Lower leg skin (tissue), 4 donors: ENCODE data around the gene METTL8. TPM values are rescaled to one million over a fixed set of nuclear protein-coding genes. Genes with fewer than 3 reads are reported as not detected.

ENCODE experiments used
- DNase-seq, 2 donors: peaks; one replicate each; pipeline ENCODE4 v3.0.0-alpha.2; 2019; ENCODE audit warnings: low spot score in 2 of 2
- H3K4me3 ChIP-seq: fragments of 200-600 bp; sonication (generic); 2 replicates; pipeline ENCODE4 v1.5.1; 2017; ENCODE audit warnings: mild to moderate bottlenecking, low read depth; ENCODE audit not compliant: poor library complexity, severe bottlenecking
- POLR2A ChIP-seq, 2 donors: fragments of 450-650 bp; IDR thresholded peaks; one replicate each; pipeline ENCODE4 v1.6.1; 2016 to 2017; ENCODE audit warnings: antibody characterized with exemption in 2 of 2, mild to moderate bottlenecking in 1 of 2, moderate library complexity in 1 of 2
- WGBS, 2 donors: methylation state at CpG; one replicate each; pipeline ENCODE4 v1.1.5; 2018; 5-methylcytosine and 5-hydroxymethylcytosine counted together
- intact Hi-C: fragments of 100-400 bp; cut with DNase I; formaldehyde crosslinking; loops from one replicate; pipeline ENCODE4 v1.15.0; 2023; ENCODE audit warnings: low total_unique reads
- total RNA-seq, 4 donors: library from RNA; depleted of rRNA; stranded (reverse); fragments of >200 nt; gene quantifications; one replicate each; pipeline ENCODE4 v1.1.0, GENCODE V29; 2016
- TF ChIP-seq, protein P1 (sequence below), 3 donors: fragments of 450-650 bp; IDR thresholded peaks; one replicate each; pipeline ENCODE4 v1.5.1; 2016; ENCODE audit warnings: antibody characterized with exemption in 3 of 3, mild to moderate bottlenecking in 3 of 3, moderate library complexity in 2 of 3

Gene METTL8
- total RNA-seq, 4 donors from 2014 or later: 22.5 to 34.9 (median 25.9) TPM

- intact Hi-C loops: no loop called here
- DNase-seq: no peak
- TF ChIP-seq POLR2A (IDR thresholded peaks at IDR 0.05): no peak
- TF ChIP-seq, protein P1, sequence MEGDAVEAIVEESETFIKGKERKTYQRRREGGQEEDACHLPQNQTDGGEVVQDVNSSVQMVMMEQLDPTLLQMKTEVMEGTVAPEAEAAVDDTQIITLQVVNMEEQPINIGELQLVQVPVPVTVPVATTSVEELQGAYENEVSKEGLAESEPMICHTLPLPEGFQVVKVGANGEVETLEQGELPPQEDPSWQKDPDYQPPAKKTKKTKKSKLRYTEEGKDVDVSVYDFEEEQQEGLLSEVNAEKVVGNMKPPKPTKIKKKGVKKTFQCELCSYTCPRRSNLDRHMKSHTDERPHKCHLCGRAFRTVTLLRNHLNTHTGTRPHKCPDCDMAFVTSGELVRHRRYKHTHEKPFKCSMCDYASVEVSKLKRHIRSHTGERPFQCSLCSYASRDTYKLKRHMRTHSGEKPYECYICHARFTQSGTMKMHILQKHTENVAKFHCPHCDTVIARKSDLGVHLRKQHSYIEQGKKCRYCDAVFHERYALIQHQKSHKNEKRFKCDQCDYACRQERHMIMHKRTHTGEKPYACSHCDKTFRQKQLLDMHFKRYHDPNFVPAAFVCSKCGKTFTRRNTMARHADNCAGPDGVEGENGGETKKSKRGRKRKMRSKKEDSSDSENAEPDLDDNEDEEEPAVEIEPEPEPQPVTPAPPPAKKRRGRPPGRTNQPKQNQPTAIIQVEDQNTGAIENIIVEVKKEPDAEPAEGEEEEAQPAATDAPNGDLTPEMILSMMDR (IDR thresholded peaks at IDR 0.05): no peak
- no peak overlapping the region for H3K4me3 ChIP-seq
- 71 to 72% methylated on average over 5 of the region's 5 CpGs for WGBS, 2 donors
Observed at GRCh38 chr2:171330155-171330956, 103.4 kb downstream of the METTL8 start.

GRCh38 chr2:171327043-171327496 lies 106.7 kb downstream of the METTL8 start:
- no peak for TF ChIP-seq POLR2A (IDR thresholded peaks at IDR 0.05)
- TF ChIP-seq, protein P1 (IDR thresholded peaks at IDR 0.05): no peak
- 65 to 67% methylated on average over 4 of the region's 4 CpGs for WGBS, 2 donors
- DNase-seq: no peak
- H3K4me3 ChIP-seq: no peak overlapping the region
- intact Hi-C loops: no loop called here

DNA sequence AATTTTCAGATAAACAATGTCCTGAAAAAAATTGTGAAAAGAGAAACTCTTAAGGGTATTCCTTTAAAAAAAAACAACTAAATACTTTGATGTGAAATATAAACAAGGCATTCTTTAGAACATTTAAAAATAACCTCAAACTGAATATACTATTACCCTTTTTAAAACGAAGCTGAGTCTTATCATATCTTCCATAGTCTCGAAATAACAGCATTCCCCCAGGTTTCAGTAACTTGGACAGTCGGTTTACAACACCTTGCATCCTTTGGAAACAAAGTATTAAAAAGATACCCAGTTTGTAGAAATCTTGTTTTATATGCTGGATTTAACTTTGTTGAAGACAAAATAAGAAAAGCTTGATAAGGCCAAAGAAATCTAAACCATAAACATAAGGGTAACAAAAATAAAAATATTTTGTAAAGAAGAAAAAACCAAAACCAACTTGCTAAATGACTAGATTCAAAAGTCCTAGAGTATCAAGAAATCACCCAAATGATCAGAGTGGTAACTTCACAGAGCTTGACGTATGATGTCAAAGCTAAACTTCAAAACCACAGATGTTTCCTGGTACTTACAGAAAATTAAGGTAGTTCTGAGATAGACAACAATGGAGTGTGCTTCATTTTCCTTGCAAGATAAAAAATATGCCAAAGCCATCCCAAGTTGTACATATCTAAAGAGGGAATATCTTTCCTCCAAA lies 107.8 kb downstream of the METTL8 start:
- TF ChIP-seq POLR2A (IDR thresholded peaks at IDR 0.05): no peak
- TF ChIP-seq, protein P1 (IDR thresholded peaks at IDR 0.05): no peak
- WGBS, 2 donors: 86 to 91% methylated on average over 4 of the region's 4 CpGs
- no peak for DNase-seq
- no peak overlapping the region for H3K4me3 ChIP-seq
- intact Hi-C loops: no loop called here

DNA sequence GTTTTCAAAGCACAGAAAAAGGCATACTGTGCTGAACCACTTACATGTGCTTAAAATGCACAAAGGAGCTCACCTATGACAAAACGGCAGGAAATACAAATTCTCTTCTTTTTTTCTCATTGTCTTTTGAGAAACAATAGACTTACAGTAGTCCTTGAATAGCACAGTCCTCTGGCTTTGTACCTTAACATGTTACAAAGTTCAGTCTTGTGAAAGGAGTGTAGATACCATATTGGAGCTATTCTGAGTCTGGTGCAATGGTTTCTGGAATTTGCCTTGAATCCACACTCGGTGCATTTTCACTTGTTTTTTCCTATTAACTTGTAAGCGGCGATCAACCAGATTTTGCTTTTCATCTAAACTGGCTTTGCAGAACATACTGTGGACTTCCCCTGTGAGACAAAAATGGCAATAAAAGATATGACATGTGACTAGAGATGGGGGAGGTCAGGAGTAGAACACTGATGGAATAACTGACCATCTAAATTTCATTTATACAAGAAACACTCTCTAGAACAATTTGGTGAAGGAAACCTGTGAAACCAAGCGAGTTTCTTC lies 109.7 kb downstream of the METTL8 start:
- DNase-seq: no peak
- 91 to 94% methylated on average over 5 of the region's 5 CpGs for WGBS, 2 donors
- H3K4me3 ChIP-seq: no peak overlapping the region
- intact Hi-C loops: no loop called here
- no peak for TF ChIP-seq POLR2A (IDR thresholded peaks at IDR 0.05)
- TF ChIP-seq, protein P1 (IDR thresholded peaks at IDR 0.05): no peak

DNA sequence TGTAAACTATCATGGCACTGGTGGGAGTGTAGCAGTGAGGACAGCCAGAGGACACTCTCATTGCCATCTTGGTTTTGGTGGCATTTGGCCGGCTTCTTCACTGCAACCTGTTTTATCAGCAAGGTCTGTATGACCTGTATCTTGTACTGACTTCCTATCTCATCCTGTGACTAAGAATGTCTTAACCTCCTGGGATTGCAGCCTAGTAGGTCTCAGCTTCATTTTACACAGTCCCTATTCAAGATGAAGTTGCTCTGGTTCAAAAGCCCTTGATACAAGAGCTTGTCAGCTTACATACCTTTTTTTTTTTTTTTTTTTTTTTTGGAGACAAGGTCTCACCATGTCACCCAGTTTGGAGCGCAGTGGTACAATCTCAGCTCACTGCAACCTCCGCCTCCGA lies 110.9 kb downstream of the METTL8 start:
- no peak for DNase-seq
- intact Hi-C loops: no loop called here
- no peak overlapping the region for H3K4me3 ChIP-seq
- WGBS, 2 donors: 97 to 100% methylated on average over 4 of the region's 4 CpGs
- TF ChIP-seq, protein P1 (IDR thresholded peaks at IDR 0.05): no peak
- TF ChIP-seq POLR2A (IDR thresholded peaks at IDR 0.05): no peak
